Right ventricle myocardium superior (tissue), 1 donor: ENCODE measurements around the gene CCPG1. TPM values are rescaled to one million over a fixed set of nuclear protein-coding genes. Genes with fewer than 3 reads are reported as not detected.
"Not testable (repeated sequence)": the region's sequence is repeated elsewhere in the genome, so short reads cannot be mapped to it uniquely, and the experiment has no call there.

Experiments
- ATAC-seq: fragments of 200-7000 bp; cut with Tn5 transposase; one replicate; pipeline ENCODE4 v1.9.1; 2020; ENCODE audit warnings: mild to moderate bottlenecking; ENCODE audit not compliant: poor library complexity
- DNase-seq: peaks from one replicate; pipeline ENCODE4 v3.0.0-alpha.2; 2020
- intact Hi-C: fragments of 100-400 bp; cut with DNase I; formaldehyde crosslinking; loops from one replicate; pipeline ENCODE4 v1.11.2; 2022
- long read RNA-seq: library from polyadenylated mRNA; unstranded; transcript quantifications from one replicate; pipeline ENCODE4 v2.0.0, GENCODE V29; 2021
- total RNA-seq: library from RNA; stranded (reverse); fragmentation: NEBNext Ultra II Directional; extraction: Animal tissue kit (Norgen Biotek cat#: 25700); gene quantifications from one replicate; pipeline ENCODE4 v1.2.1, GENCODE V29; 2021
- donor health status: DM: no; HTN: yes; CAD: no; lungs with severe emphysema.

The CCPG1 gene, protein sequence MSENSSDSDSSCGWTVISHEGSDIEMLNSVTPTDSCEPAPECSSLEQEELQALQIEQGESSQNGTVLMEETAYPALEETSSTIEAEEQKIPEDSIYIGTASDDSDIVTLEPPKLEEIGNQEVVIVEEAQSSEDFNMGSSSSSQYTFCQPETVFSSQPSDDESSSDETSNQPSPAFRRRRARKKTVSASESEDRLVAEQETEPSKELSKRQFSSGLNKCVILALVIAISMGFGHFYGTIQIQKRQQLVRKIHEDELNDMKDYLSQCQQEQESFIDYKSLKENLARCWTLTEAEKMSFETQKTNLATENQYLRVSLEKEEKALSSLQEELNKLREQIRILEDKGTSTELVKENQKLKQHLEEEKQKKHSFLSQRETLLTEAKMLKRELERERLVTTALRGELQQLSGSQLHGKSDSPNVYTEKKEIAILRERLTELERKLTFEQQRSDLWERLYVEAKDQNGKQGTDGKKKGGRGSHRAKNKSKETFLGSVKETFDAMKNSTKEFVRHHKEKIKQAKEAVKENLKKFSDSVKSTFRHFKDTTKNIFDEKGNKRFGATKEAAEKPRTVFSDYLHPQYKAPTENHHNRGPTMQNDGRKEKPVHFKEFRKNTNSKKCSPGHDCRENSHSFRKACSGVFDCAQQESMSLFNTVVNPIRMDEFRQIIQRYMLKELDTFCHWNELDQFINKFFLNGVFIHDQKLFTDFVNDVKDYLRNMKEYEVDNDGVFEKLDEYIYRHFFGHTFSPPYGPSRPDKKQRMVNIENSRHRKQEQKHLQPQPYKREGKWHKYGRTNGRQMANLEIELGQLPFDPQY
- 75.5 TPM for total RNA-seq
- long read RNA-seq, full-length matches to known transcripts = 128 of 162 reads
- long read RNA-seq, partial matches to known transcripts = 8 of 162 reads
- long read RNA-seq, other reads (novel, unspliced or antisense) = 26 of 162 reads

DNA sequence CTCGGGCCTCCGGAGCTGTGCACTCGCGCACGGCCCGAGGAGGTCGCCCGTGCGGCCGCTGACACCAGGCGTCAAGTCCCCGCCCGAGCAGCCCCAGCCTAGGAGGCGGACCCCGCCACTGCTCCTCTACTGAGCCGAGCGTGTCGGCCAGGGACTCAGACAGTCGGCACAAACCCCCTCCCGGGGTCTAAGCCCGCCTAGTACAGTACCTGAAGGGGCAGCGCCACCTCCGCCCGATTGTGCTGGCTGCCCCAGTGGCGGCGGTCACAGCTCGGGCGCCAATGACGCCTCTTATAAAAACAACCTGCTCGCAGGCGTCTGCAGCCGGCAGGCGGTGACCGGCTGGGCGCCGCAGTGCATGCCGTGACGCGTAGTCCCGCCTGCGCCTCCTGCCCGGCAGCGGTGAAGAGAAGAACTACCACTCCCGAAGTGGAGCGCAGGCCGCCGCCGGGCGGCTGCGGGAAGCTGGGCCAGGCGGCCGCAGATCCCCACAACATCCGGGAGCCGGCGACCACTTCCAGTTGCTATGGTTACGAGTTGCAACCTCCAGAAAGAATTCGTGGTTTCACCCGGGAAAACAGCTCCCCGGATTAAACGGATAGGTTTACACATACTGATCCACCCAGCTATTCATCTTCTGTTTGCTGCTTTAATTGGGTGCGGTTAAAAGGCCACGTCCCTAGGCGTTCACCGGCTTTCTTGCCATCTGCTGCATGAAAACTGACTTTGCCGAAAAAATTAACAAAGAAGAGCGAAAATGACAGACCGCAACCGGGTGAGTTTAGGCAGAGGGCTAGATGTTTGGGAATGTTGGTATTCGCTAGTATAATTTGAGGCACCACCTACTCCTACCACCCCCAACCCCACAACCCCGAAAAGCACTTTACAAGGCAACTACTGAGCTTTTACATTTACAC lies at the start of gene CCPG1, which contains the start of gene PIERCE2:
Gene CCPG1 (minus strand): TSS at position 348 of the 917 bp plus-strand sequence. CDS start 18,935 bp downstream, outside the sequence.
Gene PIERCE2 (plus strand): TSS at position 484 of the 917 bp plus-strand sequence. CDS start 274 bp downstream, at position 758.
- ATAC-seq = peak; percentile 99
- intact Hi-C loops = no loop called here
- peak; percentile 96 for DNase-seq

DNA sequence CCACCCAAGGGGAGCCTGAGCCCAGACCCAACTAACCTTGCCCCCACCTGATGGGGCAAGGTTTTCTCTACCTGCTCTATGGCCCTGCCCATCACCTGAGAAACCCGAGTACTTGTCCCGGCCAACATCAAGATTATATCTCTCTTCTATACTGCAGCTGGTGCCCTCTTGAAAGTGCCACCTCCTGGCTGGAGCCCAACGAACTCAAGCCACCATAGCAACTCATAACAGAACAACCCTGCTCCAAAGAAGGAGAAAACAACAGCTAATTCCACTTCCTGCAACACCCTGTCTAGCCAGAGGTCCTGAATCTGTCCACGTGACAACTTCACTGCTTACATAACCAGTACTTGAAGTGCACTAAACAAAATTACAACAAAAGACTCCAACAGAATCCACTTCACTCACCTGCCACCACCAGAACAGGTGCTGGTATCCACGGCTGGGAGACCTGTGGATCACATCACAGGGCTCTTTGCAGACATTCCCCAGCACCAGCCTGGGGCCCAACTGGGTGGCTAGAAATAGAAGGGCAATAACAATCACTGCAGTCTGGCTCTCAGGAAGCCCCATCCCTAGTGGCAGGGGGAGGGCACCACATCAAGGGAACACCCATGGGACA lies 49.4 kb upstream of the CCPG1 start:
- intact Hi-C loops = no loop called here
- ATAC-seq (no peak), DNase-seq (no peak)

DNA sequence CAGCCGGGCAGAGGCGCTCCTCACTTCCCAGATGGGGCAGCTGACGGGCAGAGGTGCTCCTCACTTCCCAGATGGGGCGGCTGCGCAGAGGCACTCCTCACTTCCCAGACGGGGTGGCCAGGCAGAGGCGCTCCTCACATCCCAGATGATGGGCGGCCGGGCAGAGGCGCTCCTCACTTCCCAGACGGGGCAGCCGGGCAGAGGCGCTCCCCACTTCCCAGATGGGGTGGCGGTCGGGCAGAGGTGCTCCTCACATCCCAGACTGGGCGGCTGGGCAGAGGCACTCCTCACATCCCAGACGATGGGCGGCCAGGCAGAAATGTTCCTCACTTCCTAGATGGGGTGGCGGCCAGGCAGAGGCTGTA lies 38.9 kb upstream of the CCPG1 start:
- ATAC-seq, intact Hi-C loops, DNase-seq: not testable (repeated sequence)

DNA sequence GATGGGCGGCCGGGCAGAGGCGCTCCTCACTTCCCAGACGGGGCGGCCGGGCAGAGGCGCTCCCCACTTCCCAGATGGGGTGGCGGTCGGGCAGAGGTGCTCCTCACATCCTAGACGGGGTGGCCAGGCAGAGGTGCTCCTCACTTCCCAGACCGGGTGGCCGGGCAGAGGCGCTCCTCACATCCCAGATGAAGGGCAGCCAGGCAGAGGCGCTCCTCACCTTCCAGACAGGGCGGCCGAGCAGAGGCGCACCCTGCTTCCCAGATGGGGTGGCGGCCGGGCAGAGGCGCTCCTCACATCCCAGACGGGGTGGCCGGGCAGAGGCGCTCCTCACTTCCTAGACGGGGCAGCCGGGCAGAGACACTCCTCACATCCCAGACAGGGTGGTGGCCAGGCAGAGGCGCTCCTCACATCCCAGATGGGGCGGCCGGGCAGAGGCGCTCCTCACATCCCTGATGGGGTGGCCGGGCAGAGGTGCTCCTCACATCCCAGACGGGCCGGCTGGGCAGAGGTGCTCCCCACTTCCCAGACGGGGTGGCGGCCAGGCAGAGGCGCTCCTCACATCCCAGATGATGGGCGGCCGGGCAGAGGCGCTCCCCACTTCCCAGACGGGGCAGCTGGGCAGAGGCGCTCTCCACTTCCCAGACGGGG lies 38.3 kb upstream of the CCPG1 start:
- DNase-seq, intact Hi-C loops: not testable (repeated sequence)

DNA sequence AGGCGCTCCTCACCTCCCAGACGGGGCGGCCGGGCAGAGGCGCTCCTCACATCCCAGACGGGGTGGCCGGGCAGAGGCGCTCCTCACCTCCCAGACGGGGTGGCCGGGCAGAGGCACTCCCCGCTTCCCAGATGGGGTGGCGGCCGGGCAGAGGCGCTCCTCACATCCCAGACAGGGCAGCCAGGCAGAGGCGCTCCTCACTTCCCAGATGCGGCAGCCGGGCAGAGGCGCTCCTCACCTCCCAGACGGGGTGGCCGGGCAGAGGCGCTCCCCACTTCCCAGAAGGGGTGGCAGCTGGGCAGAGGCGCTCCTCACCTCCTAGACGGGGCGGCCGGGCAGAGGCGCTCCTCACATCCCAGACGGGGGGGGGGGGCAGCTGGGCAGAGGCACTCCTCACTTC lies 37.8 kb upstream of the CCPG1 start:
- ATAC-seq, DNase-seq, intact Hi-C loops: not testable (repeated sequence)

More for the DNA sequence above, 38.3 kb upstream of the CCPG1 start:
- ATAC-seq = not testable (repeated sequence)

DNA sequence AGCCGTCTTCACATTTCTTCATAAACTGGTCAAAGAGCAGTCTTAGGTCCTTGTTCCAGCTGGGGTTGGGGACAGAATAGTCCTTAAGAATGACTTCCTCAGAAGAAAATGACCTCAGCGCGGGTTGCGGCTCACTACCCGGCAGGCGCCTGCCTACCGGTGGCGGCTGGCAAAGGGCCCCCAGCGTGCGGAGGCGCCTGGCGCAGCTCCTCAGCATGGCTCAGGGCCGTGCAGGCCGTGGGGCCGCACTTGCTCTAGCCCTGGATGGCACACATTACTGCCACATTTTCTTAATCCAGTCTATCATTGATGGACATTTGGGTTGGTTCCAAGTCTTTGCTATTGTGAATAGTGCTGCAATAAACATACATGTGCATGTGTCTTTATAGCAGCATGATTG lies 35.0 kb upstream of the CCPG1 start:
- intact Hi-C loops, ATAC-seq, DNase-seq: not testable (repeated sequence)

DNA sequence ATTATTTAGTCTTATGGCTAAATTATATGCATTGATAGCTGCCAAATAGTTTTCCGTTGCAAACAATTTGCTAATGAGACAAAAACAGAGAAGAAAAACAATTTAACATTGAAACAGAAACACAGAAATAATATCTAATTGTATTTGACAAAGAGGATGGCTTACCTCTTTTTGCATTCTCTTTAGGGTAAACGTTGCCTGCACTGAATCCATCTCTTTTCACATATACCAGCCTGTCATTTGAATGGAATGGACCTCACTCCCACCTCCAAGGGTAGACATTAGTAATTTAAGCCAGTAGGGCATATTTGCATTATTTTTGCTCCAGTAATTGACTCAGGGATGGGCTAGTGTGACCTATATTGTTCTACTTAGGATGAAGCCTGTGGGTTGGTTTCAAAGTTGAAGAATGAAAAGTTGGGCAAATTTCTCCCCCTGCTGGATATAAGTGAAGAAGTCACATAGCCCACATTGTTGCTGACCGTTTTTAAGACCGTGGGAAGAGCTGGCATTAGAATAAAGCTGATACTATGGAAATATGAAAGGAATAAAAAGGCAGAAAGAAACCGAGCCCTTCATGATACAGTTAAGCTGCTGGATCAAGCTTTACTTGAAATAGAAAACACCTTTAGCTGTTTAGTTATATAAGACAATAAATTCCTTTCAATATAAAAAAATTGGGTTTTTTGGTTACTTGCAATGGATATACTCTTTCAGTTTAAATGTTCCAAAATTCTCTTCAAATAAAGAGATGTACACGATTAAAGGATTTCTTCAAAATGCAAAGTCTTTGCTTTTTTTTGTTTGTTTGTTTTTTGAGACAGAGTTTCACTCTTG lies 27.0 kb upstream of the CCPG1 start:
- intact Hi-C loops = loop anchor here (10.0 kb wide), 1 partner anchor 220 kb away; no protein-coding TSS in a partner anchor
- peak; percentile 65 for ATAC-seq
- no peak for DNase-seq

DNA sequence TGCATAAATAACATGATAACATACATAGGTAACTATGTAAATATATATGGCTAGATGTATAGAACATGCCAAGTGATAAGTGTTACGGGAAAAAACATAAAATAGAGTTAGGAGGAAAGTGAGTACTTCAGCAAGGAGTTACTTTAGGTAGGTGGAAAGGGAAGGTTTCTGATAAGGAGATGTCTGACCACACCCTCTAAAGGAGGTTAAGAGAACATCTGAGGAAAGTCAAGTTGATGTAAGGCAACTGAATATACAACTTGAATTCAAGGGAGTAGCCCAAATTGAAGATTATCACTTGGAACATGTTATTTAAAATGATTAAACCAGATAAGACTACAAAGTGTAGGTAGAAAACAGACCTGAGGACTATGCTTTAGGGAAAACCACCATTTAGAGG lies 13.9 kb upstream of the CCPG1 start:
- ATAC-seq (no peak), DNase-seq (no peak)
- intact Hi-C loops = no loop called here

DNA sequence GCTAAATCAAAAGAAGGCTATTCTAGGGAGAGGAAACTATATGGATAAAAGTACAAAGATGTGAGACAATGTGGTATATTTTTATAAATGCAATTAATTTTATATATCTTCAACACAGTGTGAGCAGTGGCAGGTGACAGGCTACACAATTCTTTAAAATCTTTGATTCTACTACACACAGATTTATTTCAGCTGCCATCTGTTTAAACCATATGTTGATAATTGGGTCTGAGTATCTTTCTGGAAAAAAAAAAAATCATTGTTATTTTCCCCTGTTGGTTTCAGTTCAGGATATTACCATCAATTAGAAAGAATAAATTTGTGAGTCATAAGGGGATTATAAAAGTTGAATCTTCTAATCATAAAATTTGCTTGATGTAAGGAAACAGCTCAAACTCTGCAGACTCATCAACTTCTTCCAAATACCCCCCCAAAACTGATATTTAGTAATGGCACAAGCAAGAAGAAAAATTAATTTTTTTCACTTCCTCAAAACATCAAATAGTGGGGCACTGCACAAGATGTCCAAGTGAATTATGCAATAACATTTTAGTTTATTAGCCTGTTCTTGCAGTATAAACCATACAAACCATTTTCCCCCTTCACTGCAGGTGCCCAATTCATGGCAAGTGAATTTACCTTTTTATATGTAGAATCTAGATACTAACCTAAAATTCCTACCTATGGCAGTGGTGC lies 12.2 kb upstream of the CCPG1 start:
- DNase-seq = no peak
- no peak for ATAC-seq
- intact Hi-C loops = no loop called here

DNA sequence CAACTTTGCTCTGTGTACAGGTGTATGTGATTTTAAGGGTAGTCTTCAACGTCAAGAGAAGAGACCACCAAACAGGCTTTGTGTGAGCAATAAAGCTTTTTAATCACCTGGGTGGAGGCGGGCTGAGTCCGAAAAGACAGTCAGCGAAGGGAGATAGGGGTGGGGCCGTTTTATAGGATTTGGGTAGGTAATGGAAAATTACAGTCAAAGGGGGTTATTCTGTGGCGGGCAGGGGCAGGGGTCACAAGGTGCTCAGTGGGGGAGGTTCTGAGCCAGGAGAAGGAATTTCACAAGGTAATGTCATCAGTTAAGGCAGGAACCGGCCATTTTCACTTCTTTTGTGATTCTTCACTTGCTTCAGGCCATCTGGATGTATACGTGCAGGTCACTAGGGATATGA lies 9.5 kb upstream of the CCPG1 start:
- DNase-seq, ATAC-seq, intact Hi-C loops: not testable (repeated sequence)

DNA sequence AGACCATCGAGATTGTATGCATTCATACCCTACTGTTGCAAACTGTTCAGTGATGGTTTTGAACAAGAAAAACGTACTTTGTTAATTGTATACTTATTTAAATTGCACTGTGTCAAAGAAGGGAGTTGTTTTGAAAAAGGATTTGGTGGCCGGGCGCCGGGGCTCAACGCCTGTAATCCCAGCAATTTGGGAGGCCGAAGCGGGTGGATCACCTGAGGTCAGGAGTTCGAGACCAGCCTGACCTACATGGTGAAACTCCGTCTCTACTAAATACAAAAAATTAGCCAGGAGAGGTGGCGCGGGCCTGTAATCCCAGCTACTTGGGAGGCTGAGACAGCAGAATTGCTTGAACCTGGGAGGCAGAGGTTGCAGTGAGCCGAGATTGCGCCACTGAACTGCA lies 817 bp upstream of the CCPG1 start:
- DNase-seq, intact Hi-C loops, ATAC-seq: not testable (repeated sequence)

DNA sequence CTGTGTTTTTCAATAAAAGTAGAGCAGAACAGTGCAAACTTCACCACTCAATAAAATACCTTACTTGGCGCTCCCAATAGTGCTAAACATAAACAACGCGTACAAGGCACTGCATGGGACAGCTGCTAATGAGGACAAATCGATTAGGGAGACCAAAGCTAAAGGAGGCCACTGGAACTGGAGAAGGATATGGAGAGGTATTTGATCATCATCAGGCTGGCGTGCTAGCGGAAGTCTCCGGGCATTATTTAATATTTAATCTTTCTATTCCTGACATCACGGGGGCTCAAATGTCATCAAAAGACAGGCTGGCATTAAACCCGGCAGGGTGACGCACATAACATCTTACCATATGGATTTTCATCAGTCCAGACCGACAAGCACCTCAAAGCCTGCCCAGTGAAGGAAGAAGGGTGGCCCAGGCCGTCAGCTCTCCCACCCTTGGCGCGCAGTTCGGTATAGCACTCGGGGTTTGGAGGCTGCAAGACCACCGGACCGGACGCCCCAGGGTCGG lies 604 bp downstream of the CCPG1 start:
- no peak for DNase-seq
- intact Hi-C loops = no loop called here
- peak; percentile 2 for ATAC-seq

DNA sequence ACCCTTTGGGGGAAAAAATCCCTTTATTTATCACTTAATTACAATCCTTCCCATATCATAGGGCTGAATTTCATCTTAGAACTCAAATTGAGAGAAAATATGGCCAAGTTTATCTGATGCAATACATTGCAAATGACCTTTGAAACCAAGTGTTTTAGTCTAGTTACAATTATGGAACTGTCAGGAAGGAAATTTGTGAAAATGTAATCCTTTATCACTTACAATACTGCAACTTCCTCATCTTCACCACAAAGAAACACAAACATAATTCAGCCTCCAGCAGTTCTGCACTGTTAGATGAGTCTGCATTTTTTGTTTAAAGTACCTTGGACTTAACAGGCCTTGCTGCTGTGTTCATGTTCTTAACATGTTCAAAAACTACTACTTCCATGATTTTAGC lies 4.6 kb downstream of the CCPG1 start:
- ATAC-seq = no peak
- no peak for DNase-seq
- intact Hi-C loops = no loop called here

DNA sequence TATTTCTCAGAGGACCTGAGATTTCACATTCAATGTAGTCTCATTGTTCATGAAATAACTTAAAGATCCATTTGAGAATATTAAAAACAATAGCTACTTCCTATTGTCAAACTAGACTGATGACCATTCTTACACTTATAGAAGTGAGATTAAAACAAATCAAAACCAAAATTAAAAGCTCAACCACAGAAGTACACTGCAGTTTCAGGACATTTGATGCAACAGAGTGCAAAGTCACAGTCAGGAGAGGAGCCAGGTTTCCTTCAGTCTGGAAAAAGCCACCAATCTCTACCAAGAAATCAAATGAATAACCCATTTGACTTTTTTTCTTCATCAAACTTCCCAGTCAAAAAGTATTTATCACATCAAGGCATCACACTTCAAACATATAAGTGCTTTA lies 5.5 kb downstream of the CCPG1 start:
- DNase-seq (no peak), ATAC-seq (no peak)
- intact Hi-C loops = no loop called here

DNA sequence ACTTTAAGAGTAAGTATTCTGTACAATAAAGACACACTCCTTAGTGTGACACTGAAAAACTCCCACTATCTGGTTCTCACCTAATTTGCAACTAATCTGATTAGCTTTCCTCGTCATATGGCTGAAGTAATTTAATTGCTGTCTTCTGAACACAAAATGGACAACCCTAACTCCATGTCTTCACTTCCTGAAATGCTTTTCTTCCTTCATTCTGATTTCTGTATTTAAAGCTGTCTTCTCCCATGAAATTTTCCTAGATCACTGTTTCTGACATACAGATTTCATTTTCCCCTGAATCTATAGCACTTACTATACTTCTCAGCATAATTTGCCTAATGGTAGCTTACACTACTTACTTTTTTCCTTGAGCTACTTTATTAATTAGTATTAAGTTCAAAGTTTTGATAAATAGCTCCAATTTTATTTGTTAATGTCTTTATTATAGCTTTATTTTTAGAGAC lies 6.3 kb downstream of the CCPG1 start:
- no peak for DNase-seq
- ATAC-seq = no peak
- intact Hi-C loops = no loop called here

DNA sequence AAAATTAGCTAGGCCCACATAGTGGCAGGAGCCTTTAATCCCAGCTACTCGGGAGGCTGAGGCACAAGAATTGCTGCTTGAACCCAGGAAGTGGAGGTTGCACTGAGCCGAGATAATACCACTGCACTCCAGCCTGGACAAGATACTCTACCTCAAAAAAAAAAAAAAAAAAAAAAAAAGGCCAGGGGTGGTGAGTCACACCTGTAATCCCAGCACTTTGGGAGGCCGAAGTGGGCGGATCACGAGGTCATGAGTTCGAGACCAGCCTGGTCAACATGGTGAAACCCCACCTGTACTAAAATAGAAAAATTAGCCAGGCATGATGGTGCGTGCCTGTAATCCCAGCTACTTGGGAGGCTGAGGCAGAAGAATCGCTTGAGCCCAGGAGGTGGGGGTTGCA lies 8.1 kb downstream of the CCPG1 start:
- intact Hi-C loops, ATAC-seq, DNase-seq: not testable (repeated sequence)
